Ectodermal cell (in vitro differentiated cells): ENCODE data around the gene PNPT1.

Experiments
- H3K27ac ChIP-seq: 2 replicates; pipeline ENCODE4 v1.7.0; 2013; ENCODE audit warnings: mild to moderate bottlenecking, low read depth, low read length; ENCODE audit not compliant: insufficient read depth, poor library complexity, severe bottlenecking
- H3K27me3 ChIP-seq: 2 replicates; pipeline ENCODE4 v1.7.0; 2013; ENCODE audit warnings: mild to moderate bottlenecking, low read length; ENCODE audit not compliant: insufficient read depth, control insufficient read depth, poor library complexity, severe bottlenecking
- H3K36me3 ChIP-seq: one replicate; pipeline ENCODE4 v1.7.0; 2013; ENCODE audit warnings: low read length; ENCODE audit not compliant: control insufficient read depth, insufficient read depth
- H3K4me1 ChIP-seq: one replicate; pipeline ENCODE4 v1.7.0; 2013; ENCODE audit warnings: low read length; ENCODE audit not compliant: control insufficient read depth, insufficient read depth
- H3K4me3 ChIP-seq: 2 replicates; pipeline ENCODE4 v1.7.0; 2013; ENCODE audit warnings: low read depth, low read length, control low read depth; ENCODE audit not compliant: insufficient read depth
- H3K9me3 ChIP-seq: 2 replicates; pipeline ENCODE4 v1.7.0; 2013; ENCODE audit warnings: mild to moderate bottlenecking, low read length, moderate library complexity; ENCODE audit not compliant: control insufficient read depth
- whole genome bisulfite sequencing, 2 experiments: methylation state at CpG; one replicate each; pipeline ENCODE4 v1.1.7; 2013; ENCODE audit warnings: missing lambda C conversion rate in 2 of 2; 5-methylcytosine and 5-hydroxymethylcytosine counted together

Gene PNPT1

GRCh38 chr2:55672630-55673029 lies 21.0 kb downstream of the PNPT1 start:
- Histone ChIP-seq H3K4me1 (no peaks in the 10 kb centered on the region), H3K4me3 (no peak overlapping the region)

GRCh38 chr2:55668956-55669355 lies 24.7 kb downstream of the PNPT1 start:
- Histone ChIP-seq H3K36me3 (peaks cover 18% of the 10 kb centered on the region), H3K4me1 (no peaks in the 10 kb centered on the region), H3K9me3 (no peaks in the 10 kb centered on the region), H3K4me3 (no peak overlapping the region), H3K27me3 (no peaks in the 10 kb centered on the region), H3K27ac (no peak overlapping the region)

More at GRCh38 chr2:55672630-55673029, 21.0 kb downstream of the PNPT1 start:
- WGBS, 2 experiments, result 96 to 100% methylated on average over 1 to 3 of the region's 3 CpGs
- Histone ChIP-seq H3K9me3 (no peaks in the 10 kb centered on the region), H3K27ac (no peak overlapping the region), H3K27me3 (no peaks in the 10 kb centered on the region), H3K36me3 (peaks cover 18% of the 10 kb centered on the region)

- no peaks in the 10 kb centered on the region for H3K9me3 ChIP-seq
- no peaks in the 10 kb centered on the region for H3K27me3 ChIP-seq
- peaks cover 35% of the 10 kb centered on the region for H3K36me3 ChIP-seq
- H3K4me3 ChIP-seq, result no peak overlapping the region
- no peak overlapping the region for H3K27ac ChIP-seq
- WGBS, 2 experiments, result 94 to 100% methylated on average over 2 of the region's 2 CpGs
- no peaks in the 10 kb centered on the region for H3K4me1 ChIP-seq
These were observed 40.4 kb downstream of the PNPT1 start for GRCh38 chr2:55653255-55653654.

GRCh38 chr2:55649211-55649610 lies 44.4 kb downstream of the PNPT1 start:
- Histone ChIP-seq H3K36me3 (peaks cover 30% of the 10 kb centered on the region), H3K9me3 (no peaks in the 10 kb centered on the region), H3K27ac (no peak overlapping the region), H3K4me1 (no peaks in the 10 kb centered on the region), H3K4me3 (no peak overlapping the region), H3K27me3 (no peaks in the 10 kb centered on the region)
- WGBS, 2 experiments, result 97 to 100% methylated on average over 1 of the region's 1 CpG

- Histone ChIP-seq H3K4me1 (no peaks in the 10 kb centered on the region), H3K27ac (no peak overlapping the region), H3K27me3 (no peaks in the 10 kb centered on the region), H3K36me3 (peaks cover 13% of the 10 kb centered on the region), H3K9me3 (no peaks in the 10 kb centered on the region), H3K4me3 (no peak overlapping the region)
- WGBS, 2 experiments, result 98 to 100% methylated on average over 1 to 3 of the region's 3 CpGs
These were observed 56.8 kb downstream of the PNPT1 start for GRCh38 chr2:55636831-55637230.

- Histone ChIP-seq H3K4me1 (no peaks in the 10 kb centered on the region), H3K36me3 (no peaks in the 10 kb centered on the region), H3K27me3 (no peaks in the 10 kb centered on the region), H3K9me3 (no peaks in the 10 kb centered on the region), H3K27ac (no peak overlapping the region), H3K4me3 (no peak overlapping the region)
- 86 to 94% methylated on average over 2 of the region's 2 CpGs for WGBS, 2 experiments
These were observed 64.7 kb downstream of the PNPT1 start for GRCh38 chr2:55628931-55629330.

GRCh38 chr2:55627915-55628314 lies 65.7 kb downstream of the PNPT1 start:
- H3K27ac ChIP-seq, result no peak overlapping the region

GRCh38 chr2:55621802-55622201 lies 71.8 kb downstream of the PNPT1 start:
- Histone ChIP-seq H3K4me3 (no peak overlapping the region), H3K36me3 (no peaks in the 10 kb centered on the region), H3K27ac (no peak overlapping the region), H3K9me3 (no peaks in the 10 kb centered on the region), H3K4me1 (no peaks in the 10 kb centered on the region), H3K27me3 (no peaks in the 10 kb centered on the region)
- WGBS, 2 experiments, result 92 to 94% methylated on average over 7 of the region's 7 CpGs

More at GRCh38 chr2:55627915-55628314, 65.7 kb downstream of the PNPT1 start:
- no peaks in the 10 kb centered on the region for H3K4me1 ChIP-seq
- H3K9me3 ChIP-seq, result no peaks in the 10 kb centered on the region
- H3K36me3 ChIP-seq, result no peaks in the 10 kb centered on the region
- 88% methylated on average over 1 of the region's 1 CpG; no CpG with 5 or more reads in 1 of the 2 experiments for WGBS, 2 experiments
- no peaks in the 10 kb centered on the region for H3K27me3 ChIP-seq
- no peak overlapping the region for H3K4me3 ChIP-seq

GRCh38 chr2:55620123-55620779 lies 73.4 kb downstream of the PNPT1 start:
- no peaks in the 10 kb centered on the region for H3K9me3 ChIP-seq
- H3K27me3 ChIP-seq, result no peaks in the 10 kb centered on the region
- no peaks in the 10 kb centered on the region for H3K4me1 ChIP-seq
- WGBS, 2 experiments, result 81 to 83% methylated on average over 3 of the region's 3 CpGs
- no peaks in the 10 kb centered on the region for H3K36me3 ChIP-seq
- H3K27ac ChIP-seq, result no peak overlapping the region
- H3K4me3 ChIP-seq, result no peak overlapping the region

GRCh38 chr2:55618275-55619055 lies 75.2 kb downstream of the PNPT1 start:
- 0% methylated on average over 32 of the region's 32 CpGs for WGBS, 2 experiments
- no peaks in the 10 kb centered on the region for H3K4me1 ChIP-seq

More at GRCh38 chr2:55618275-55619055, 75.2 kb downstream of the PNPT1 start:
- Histone ChIP-seq H3K27me3 (no peaks in the 10 kb centered on the region), H3K9me3 (no peaks in the 10 kb centered on the region), H3K27ac (peak overlapping the region; percentile 89), H3K4me3 (peak overlapping the region; percentile 99), H3K36me3 (no peaks in the 10 kb centered on the region)
